Measurements from ENCODE around the gene RAB40C. TPM values are rescaled to one million over a fixed set of nuclear protein-coding genes. Genes with fewer than 3 reads are reported as not detected.

Gene RAB40C
- total RNA-seq, 1 experiment from 2014 or later: 30.7 TPM

GRCh38 chr16:563072-563644 lies 26.7 kb upstream of the RAB40C start:
- ChIA-PET CTCF (no interaction called here), POLR2A (interaction anchor here (0.5 kb wide), 1 partner anchor 163 kb away, joined by 3 read pairs; the partner anchor contains the start of gene CCDC78)
- Histone ChIP-seq H3K4me1 (ENCODE audit: control insufficient read depth, insufficient read depth, low read length) (peaks cover 59% of the 10 kb centered on the region), H3K4me3 (ENCODE audit: low read depth in 2 of 2, low read length in 2 of 2) (no peak overlapping the region), H3K27ac (ENCODE audit: low read length) (no peak overlapping the region), H3K9me3 (ENCODE audit: control insufficient read depth, insufficient read depth, low read depth, low read length) (no peaks in the 10 kb centered on the region), H3K36me3 (ENCODE audit: control insufficient read depth, insufficient read depth, low read length) (no peaks in the 10 kb centered on the region), H3K27me3 (ENCODE audit: control insufficient read depth, insufficient read depth, low read length) (no peaks in the 10 kb centered on the region)
- intact Hi-C loops (cut with micrococcal nuclease; ENCODE audit: unreplicated experiment): no loop called here
- DNase-seq (ENCODE audit: low read depth, low spot score): no peak
- no peak for ATAC-seq
- no TSS peak for BruUV-seq (replicated peaks)
- in situ Hi-C loops (cut with HindIII; ENCODE audit: low pct_unique_long_range_greater_than_20kb, low sequenced_read_pairs): no loop called here
- TF ChIP-seq TCF7L2 (IDR thresholded peaks at IDR 0.05; ENCODE audit: low read depth, low read length) (no peak), REST (IDR thresholded peaks at IDR 0.05; ENCODE audit: insufficient read depth in 1 of 2, low read depth in 2 of 2, low read length in 1 of 2) (no peak), SIN3A (IDR thresholded peaks at IDR 0.05; ENCODE audit: borderline replicate concordance, insufficient read depth, low read depth, low read length) (no peak), POLR2AphosphoS5 (IDR thresholded peaks at IDR 0.05; ENCODE audit: low read depth, low read length) (no peak), CTCF (IDR thresholded peaks at IDR 0.05) (no peak)

- Histone ChIP-seq H3K9me3 (ENCODE audit: control insufficient read depth, insufficient read depth, low read depth, low read length) (no peaks in the 10 kb centered on the region), H3K4me1 (ENCODE audit: control insufficient read depth, insufficient read depth, low read length) (peaks cover 57% of the 10 kb centered on the region), H3K4me3 (ENCODE audit: low read depth in 2 of 2, low read length in 2 of 2) (no peak overlapping the region), H3K27ac (ENCODE audit: low read length) (peak overlapping the region; percentile 93), H3K27me3 (ENCODE audit: control insufficient read depth, insufficient read depth, low read length) (no peaks in the 10 kb centered on the region), H3K36me3 (ENCODE audit: control insufficient read depth, insufficient read depth, low read length) (no peaks in the 10 kb centered on the region)
- in situ Hi-C loops (cut with HindIII; ENCODE audit: low pct_unique_long_range_greater_than_20kb, low sequenced_read_pairs) (no loop called here), intact Hi-C loops (cut with micrococcal nuclease; ENCODE audit: unreplicated experiment) (no loop called here)
- DNase-seq (ENCODE audit: low read depth, low spot score) (no peak), ATAC-seq (no peak)
- BruUV-seq (replicated peaks): no TSS peak
- TF ChIP-seq REST (IDR thresholded peaks at IDR 0.05; ENCODE audit: insufficient read depth in 1 of 2, low read depth in 2 of 2, low read length in 1 of 2) (no peak), SIN3A (IDR thresholded peaks at IDR 0.05; ENCODE audit: borderline replicate concordance, insufficient read depth, low read depth, low read length) (no peak), TCF7L2 (IDR thresholded peaks at IDR 0.05; ENCODE audit: low read depth, low read length) (no peak), CTCF (IDR thresholded peaks at IDR 0.05) (no peak), POLR2AphosphoS5 (IDR thresholded peaks at IDR 0.05; ENCODE audit: low read depth, low read length) (no peak)
- ChIA-PET CTCF (interaction anchor here (1.0 kb wide), 1 partner anchor 12 kb away, joined by 3 read pairs; no protein-coding TSS in a partner anchor), POLR2A (no interaction called here)
Measured at GRCh38 chr16:564690-565418, 25.0 kb upstream of the RAB40C start.
